B cell (primary cell): ENCODE measurements around the gene TAX1BP3. TPM values are rescaled to one million over a fixed set of nuclear protein-coding genes. Genes with fewer than 3 reads are reported as not detected.

Source experiments
- ATAC-seq: fragments of 200-7000 bp; cut with Tn5 transposase; one replicate; pipeline ENCODE4 v1.10.0; 2021; ENCODE audit warnings: low read depth, mild to moderate bottlenecking, moderate number of reproducible peaks, moderate library complexity
- CTCF ChIA-PET: fragments of 350-600 bp; sonication (Branson Sonifier 250); formaldehyde crosslinking; loops from one replicate; lab custom pipeline; 2021; ENCODE audit warnings: antibody characterized with exemption, inconsistent platforms; lab: Charles Lee
- POLR2A ChIA-PET: fragments of 350-600 bp; sonication (Branson Sonifier 250); formaldehyde crosslinking; loops from one replicate; lab custom pipeline; 2021; ENCODE audit warnings: antibody characterized with exemption; lab: Charles Lee
- DNase-seq: peaks from one replicate; pipeline ENCODE4 v3.0.0; 2013
- H2AFZ ChIP-seq: 2 replicates; pipeline ENCODE4 v1.6.1; 2012; ENCODE audit warnings: mild to moderate bottlenecking, low read depth, low read length; ENCODE audit not compliant: insufficient read depth, poor library complexity, severe bottlenecking
- H3K27ac ChIP-seq, 2 donors: 1 replicate in 1 of 2; 2 replicates in 1 of 2; pipeline ENCODE4 v1.5.1; 2012 to 2013; ENCODE audit warnings: low read length in 2 of 2, mild to moderate bottlenecking in 2 of 2, moderate library complexity in 1 of 2
- H3K27me3 ChIP-seq, 4 experiments: fragments of 200-600 bp in 1 of 4; sonication (generic) in 1 of 4; replicated peaks in 1 of 4; 1 replicate in 2 of 4; 2 replicates in 2 of 4; pipeline versions ENCODE4 v1.6.1 to v1.7.0; 2013 to 2016; ENCODE audit warnings: low read length in 3 of 4, mild to moderate bottlenecking in 2 of 4, mixed read lengths in 1 of 4, moderate library complexity in 1 of 4; ENCODE audit not compliant: insufficient read depth in 4 of 4, control insufficient read depth in 3 of 4; ENCODE audit errors: control extremely low read depth in 1 of 4
- H3K36me3 ChIP-seq, 2 experiments: replicated peaks in 1 of 2; 1 replicate in 1 of 2; 2 replicates in 1 of 2; pipeline versions ENCODE4 v1.6.1 to v1.7.1; 2013; ENCODE audit warnings: low read length in 1 of 2; ENCODE audit not compliant: insufficient read depth in 2 of 2, control insufficient read depth in 1 of 2; ENCODE audit errors: control extremely low read depth in 1 of 2, extremely low read depth in 1 of 2
- H3K4me1 ChIP-seq, 2 donors: fragments of 200-600 bp in 1 of 2; sonication (generic) in 1 of 2; 1 replicate in 1 of 2; 2 replicates in 1 of 2; pipeline versions ENCODE4 v1.5.1 to v1.6.1; 2013 to 2017; ENCODE audit warnings: low read length in 2 of 2; ENCODE audit not compliant: control insufficient read depth in 2 of 2, insufficient read depth in 2 of 2
- H3K4me2 ChIP-seq: replicated peaks from 2 replicates; pipeline ENCODE3; 2012; ENCODE audit warnings: mild to moderate bottlenecking, low read depth, low read length; ENCODE audit not compliant: poor library complexity, severe bottlenecking
- H3K4me3 ChIP-seq, 5 experiments: fragments of 200-600 bp in 1 of 5; sonication (generic) in 1 of 5; 1 replicate in 3 of 5; 2 replicates in 2 of 5; pipeline versions ENCODE4 v1.5.1 to v1.7.0; 2011 to 2016; ENCODE audit warnings: low read length in 4 of 5, mild to moderate bottlenecking in 4 of 5, low read depth in 2 of 5, control low read depth in 1 of 5, moderate library complexity in 1 of 5; ENCODE audit not compliant: insufficient read depth in 1 of 5; ENCODE audit errors: control extremely low read depth in 1 of 5, extremely low read depth in 1 of 5
- H3K79me2 ChIP-seq: fragments of 200-600 bp; sonication (generic); one replicate; pipeline ENCODE4 v1.6.0; 2016; ENCODE audit warnings: low read length; ENCODE audit not compliant: control insufficient read depth, insufficient read depth
- H3K9ac ChIP-seq: fragments of 200-600 bp; sonication (generic); 2 replicates; pipeline ENCODE4 v1.6.1; 2017; ENCODE audit warnings: mild to moderate bottlenecking, low read length, moderate library complexity
- H3K9me3 ChIP-seq, 3 donors: one replicate each; pipeline versions ENCODE4 v1.6.1 to v1.7.1; 2013; ENCODE audit warnings: low read length in 2 of 3; ENCODE audit not compliant: control insufficient read depth in 2 of 3, insufficient read depth in 1 of 3; ENCODE audit errors: control extremely low read depth in 1 of 3
- H4K20me1 ChIP-seq: 2 replicates; pipeline ENCODE4 v1.6.0; 2012; ENCODE audit warnings: mild to moderate bottlenecking, low read length; ENCODE audit not compliant: insufficient read depth, control insufficient read depth, poor library complexity, severe bottlenecking
- H3K27ac Mint-ChIP-seq: one replicate; pipeline ENCODE4 v1.8.0; 2021; ENCODE audit warnings: mixed read lengths
- H3K27me3 Mint-ChIP-seq: one replicate; pipeline ENCODE4 v1.8.0; 2021; ENCODE audit warnings: mixed read lengths
- H3K4me1 Mint-ChIP-seq: one replicate; pipeline ENCODE4 v1.8.0; 2021; ENCODE audit warnings: mixed read lengths
- H3K4me3 Mint-ChIP-seq: one replicate; pipeline ENCODE4 v1.8.0; 2021; ENCODE audit warnings: mixed read lengths
- H3K9me3 Mint-ChIP-seq: one replicate; pipeline ENCODE4 v1.8.0; 2022; ENCODE audit warnings: mixed read lengths; ENCODE audit not compliant: insufficient read depth
- CTCF ChIP-seq: fragments of 200-600 bp; IDR thresholded peaks from one replicate; pipeline ENCODE4 v1.8.0; 2022; ENCODE audit warnings: antibody characterized with exemption, mild to moderate bottlenecking
- EZH2 ChIP-seq: IDR thresholded peaks from 2 replicates; pipeline ENCODE4 v1.6.1; 2012; ENCODE audit warnings: borderline replicate concordance, low read depth, mild to moderate bottlenecking, moderate library complexity, low read length; ENCODE audit not compliant: insufficient read depth, poor library complexity, severe bottlenecking
- WGBS: methylation state at CpG from one replicate; pipeline ENCODE4 v1.1.5; 2013; ENCODE audit warnings: missing lambda C conversion rate; ENCODE audit not compliant: insufficient coverage; 5-methylcytosine and 5-hydroxymethylcytosine counted together
- intact Hi-C: fragments of 100-400 bp; cut with micrococcal nuclease; formaldehyde crosslinking; loops from one replicate; pipeline ENCODE4 v1.10.0; 2022
- polyA plus RNA-seq: library from polyadenylated mRNA; depleted of rRNA; stranded (reverse); fragments of >200 nt; gene quantifications from 2 replicates; pipeline ENCODE4 v1.2.3, GENCODE V29; 2012
- total RNA-seq, 2 donors: library from RNA; stranded (reverse); fragments of 120-200 nt in 1 of 2; gene quantifications; 1 replicate in 1 of 2; 2 replicates in 1 of 2; pipeline versions ENCODE4 v1.2.3 to v1.2.4, GENCODE V29; 2013 to 2022

The TAX1BP3 gene
- total and polyA plus RNA-seq, 2 donors (not counting 1 experiment from before 2014, with no cell fraction given), result 17.7 to 22.1 TPM

- Histone ChIP-seq H3K4me1 (peaks cover 4 to 15% of the 10 kb centered on the region in 2 donors), H3K4me2 (peak within 1 kb of the TSS; percentile 77), H2AFZ (peak within 1 kb of the TSS; percentile 85), H3K9me3 (no peaks in the 10 kb centered on the region), H3K4me3 (peak within 1 kb of the TSS; percentile 48 to 80 (median 76)), H3K36me3 (peaks cover 0 to 3% of the 10 kb centered on the region in 2 experiments), H3K9ac (peak within 1 kb of the TSS; percentile 83), H3K79me2 (peaks cover 45% of the 10 kb centered on the region), H3K27ac (peak within 1 kb of the TSS; percentile 90 to 97), H3K27me3 (no peaks in the 10 kb centered on the region), H4K20me1 (peaks cover 4% of the 10 kb centered on the region)
- peak; percentile 97 for DNase-seq
- ChIA-PET CTCF (interaction anchor here (0.5 to 2.4 kb wide), 18 partner anchors 8 to 788 kb away, joined by 3 to 14 read pairs (median 4); partner anchors contain the start of gene HASPIN), POLR2A (interaction anchor here (0.6 to 1.4 kb wide), 9 partner anchors 9 to 1578 kb away, joined by 3 to 9 read pairs (median 4); partner anchors contain the start of genes CYB5D2, EMC6, TAX1BP3 and TRPV3)
- Mint-ChIP-seq H3K4me1 (peaks cover 34% of the 10 kb centered on the region), H3K27ac (peak within 1 kb of the TSS; percentile 100), H3K4me3 (peak within 1 kb of the TSS; percentile 99), H3K27me3 (no peaks in the 10 kb centered on the region), H3K9me3 (no peaks in the 10 kb centered on the region)
- intact Hi-C loops, result loop anchor here (1.0 to 2.0 kb wide), 6 partner anchors 10 to 588 kb away; partner anchors contain the start of genes CYB5D2, EMC6, NCBP3 and TAX1BP3
- under 1% methylated on average over 68 of the region's 68 CpGs for WGBS
- TF ChIP-seq EZH2, result no peak
- no peak for TF ChIP-seq CTCF
- ATAC-seq, result peak; percentile 97
Measured at GRCh38 chr17:3636154-3636907, 32.0 kb downstream of the TAX1BP3 start, which contains the start of the genes CTNS and SHPK. TSS of gene CTNS (plus strand) at chr17:3636760. CDS start at chr17:3640207, 3,447 bp downstream. TSS of gene SHPK (minus strand) at chr17:3636250. CDS start at chr17:3636219, 31 bp downstream.
